Measurements from ENCODE around the gene RCBTB2.
"Not testable (repeated sequence)": the region's sequence is repeated elsewhere in the genome, so short reads cannot be mapped to it uniquely, and the experiment has no call there.

The RCBTB2 gene

GRCh38 chr13:48532506-48533499 is at the start of gene RCBTB2:
RCBTB2 (minus strand) TSS chr13:48533080; CDS start chr13:48521939, 11,141 bp downstream.
- ATAC-seq, result peak; percentile 95
- TF ChIP-seq GLIS3 (CRISPR knock-in tag; IDR thresholded peaks at IDR 0.05), result 0 out of 2 replicates have a peak, but pooled peaks have one; percentile 15
- TF ChIP-seq TOX (CRISPR knock-in tag; IDR thresholded peaks at IDR 0.05; ENCODE audit: borderline replicate concordance), result no peak

- no peak for ATAC-seq
- TF ChIP-seq ZFP30 (CRISPR knock-in tag; IDR thresholded peaks at IDR 0.05) (no peak), ZNF8 (CRISPR knock-in tag; IDR thresholded peaks at IDR 0.05) (no peak), ESRRG (CRISPR knock-in tag; IDR thresholded peaks at IDR 0.05) (no peak)
Observed at GRCh38 chr13:48582084-48582483, 49.2 kb upstream of the RCBTB2 start.

- no peak for ATAC-seq
- no peak for TF ChIP-seq PATZ1 (CRISPR knock-in tag; IDR thresholded peaks at IDR 0.05; ENCODE audit: borderline replicate concordance)
- no peak for TF ChIP-seq ZNF565 (CRISPR knock-in tag; conservative IDR thresholded peaks at IDR 0.05; ENCODE audit: low read depth)
- no peak for TF ChIP-seq ISL1 (CRISPR knock-in tag; IDR thresholded peaks at IDR 0.05)
- no peak for TF ChIP-seq ARNTL (CRISPR knock-in tag; IDR thresholded peaks at IDR 0.05; ENCODE audit: borderline replicate concordance, low read depth)
- TF ChIP-seq ZFP3 (CRISPR knock-in tag; IDR thresholded peaks at IDR 0.05), result no peak
- TF ChIP-seq TCF4 (CRISPR knock-in tag; IDR thresholded peaks at IDR 0.05; ENCODE audit: borderline replicate concordance), result no peak
- no peak for TF ChIP-seq ZFP30 (CRISPR knock-in tag; IDR thresholded peaks at IDR 0.05)
- no peak for TF ChIP-seq POU6F1 (CRISPR knock-in tag; IDR thresholded peaks at IDR 0.05; ENCODE audit: borderline replicate concordance, low read depth)
Observed at GRCh38 chr13:48580896-48581295, 48.0 kb upstream of the RCBTB2 start.

GRCh38 chr13:48580185-48580803 is 47.4 kb upstream of the RCBTB2 start:
- ATAC-seq, result peak; percentile 76
- TF ChIP-seq ZFP3 (CRISPR knock-in tag; IDR thresholded peaks at IDR 0.05) (no peak), PATZ1 (CRISPR knock-in tag; IDR thresholded peaks at IDR 0.05; ENCODE audit: borderline replicate concordance) (no peak), CREB5 (CRISPR knock-in tag; IDR thresholded peaks at IDR 0.05; ENCODE audit: low read depth) (no peak), PPARA (CRISPR knock-in tag; IDR thresholded peaks at IDR 0.05; ENCODE audit: borderline replicate concordance) (no peak), ARNTL (CRISPR knock-in tag; IDR thresholded peaks at IDR 0.05; ENCODE audit: borderline replicate concordance, low read depth) (no peak), TCF4 (CRISPR knock-in tag; IDR thresholded peaks at IDR 0.05; ENCODE audit: borderline replicate concordance) (no peak), ISL1 (CRISPR knock-in tag; IDR thresholded peaks at IDR 0.05) (no peak), TOX (CRISPR knock-in tag; IDR thresholded peaks at IDR 0.05; ENCODE audit: borderline replicate concordance) (no peak), ZFP30 (CRISPR knock-in tag; IDR thresholded peaks at IDR 0.05) (no peak), BACH2 (CRISPR knock-in tag; IDR thresholded peaks at IDR 0.05; ENCODE audit: borderline replicate concordance) (no peak), ZC3H10 (CRISPR knock-in tag; IDR thresholded peaks at IDR 0.05) (no peak)

GRCh38 chr13:48579919-48580180 is 47.0 kb upstream of the RCBTB2 start:
- ATAC-seq, result not testable (repeated sequence)

Data from SK-N-SH treated with all-trans-retinoic acid at 6 μM for 48 hours (cell line).